HG03135 (cell line): ENCODE results near the gene JOSD1.
"Not testable (repeated sequence)": the region's sequence is repeated elsewhere in the genome, so short reads cannot be mapped to it uniquely, and the experiment has no call there.

Experiments used
- ATAC-seq: cut with Tn5 transposase; IDR thresholded peaks from one replicate; pipeline ENCODE4 v1.9.1; 2021; ENCODE audit warnings: mild to moderate bottlenecking, moderate library complexity; ENCODE audit not compliant: unreplicated experiment

JOSD1 gene

GRCh38 chr22:38694940-38695339 is 5.8 kb downstream of the JOSD1 start:
- ATAC-seq: no peak

- ATAC-seq: no peak
Measured at GRCh38 chr22:38694049-38694448, 6.7 kb downstream of the JOSD1 start.

- no peak for ATAC-seq
Measured at GRCh38 chr22:38689651-38690050, 11.1 kb downstream of the JOSD1 start.

- no peak for ATAC-seq
Measured at GRCh38 chr22:38685761-38686160, 15.0 kb downstream of the JOSD1 start.

DNA sequence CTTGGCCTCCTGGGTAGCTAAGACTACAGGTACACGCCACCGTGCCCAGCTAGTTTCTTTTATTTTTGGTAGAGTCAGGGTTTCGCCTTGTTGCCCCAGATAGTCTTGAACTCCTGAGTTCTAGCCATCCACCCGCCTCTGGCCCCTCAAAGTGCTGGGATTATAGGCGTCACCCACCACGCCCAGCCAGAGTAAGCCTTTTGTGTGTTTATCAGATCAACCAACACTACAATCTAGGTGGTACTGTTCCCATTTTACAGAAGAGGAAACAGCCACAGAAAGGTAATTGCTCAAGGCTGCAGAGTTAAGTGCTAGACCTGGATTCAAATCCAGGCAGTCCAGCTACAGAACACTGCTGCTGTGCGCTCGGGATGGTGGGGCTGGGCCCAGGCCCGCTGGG is 15.8 kb downstream of the JOSD1 start:
- no peak for ATAC-seq

GRCh38 chr22:38681582-38682335 is 19.0 kb downstream of the JOSD1 start, which contains the start of gene TOMM22:
TOMM22 (plus strand) TSS chr22:38681957; CDS start chr22:38681979, 22 bp downstream.
- ATAC-seq: peak; percentile 91

- no peak for ATAC-seq
Measured at GRCh38 chr22:38675833-38676232, 24.9 kb downstream of the JOSD1 start.

DNA sequence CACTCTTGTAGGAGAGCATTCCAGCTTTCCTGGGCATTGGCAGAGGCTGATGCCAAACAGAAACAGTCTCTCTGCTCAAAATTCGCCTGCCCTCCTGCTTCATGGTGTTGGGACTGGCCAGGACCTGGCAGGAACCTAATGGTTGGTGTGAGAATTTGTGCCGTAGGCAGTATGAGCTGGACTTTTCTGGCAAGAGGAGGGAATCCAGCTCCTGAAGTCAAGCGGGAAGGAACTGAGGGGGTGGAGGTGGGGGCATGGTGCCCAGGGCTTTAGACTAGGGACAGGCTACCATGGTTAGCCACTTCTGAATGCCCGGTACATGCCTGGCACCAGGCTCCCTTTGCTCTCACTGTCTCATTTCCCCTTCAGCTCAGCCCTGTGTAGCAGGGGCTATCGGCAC is 25.9 kb downstream of the JOSD1 start:
- no peak for ATAC-seq

DNA sequence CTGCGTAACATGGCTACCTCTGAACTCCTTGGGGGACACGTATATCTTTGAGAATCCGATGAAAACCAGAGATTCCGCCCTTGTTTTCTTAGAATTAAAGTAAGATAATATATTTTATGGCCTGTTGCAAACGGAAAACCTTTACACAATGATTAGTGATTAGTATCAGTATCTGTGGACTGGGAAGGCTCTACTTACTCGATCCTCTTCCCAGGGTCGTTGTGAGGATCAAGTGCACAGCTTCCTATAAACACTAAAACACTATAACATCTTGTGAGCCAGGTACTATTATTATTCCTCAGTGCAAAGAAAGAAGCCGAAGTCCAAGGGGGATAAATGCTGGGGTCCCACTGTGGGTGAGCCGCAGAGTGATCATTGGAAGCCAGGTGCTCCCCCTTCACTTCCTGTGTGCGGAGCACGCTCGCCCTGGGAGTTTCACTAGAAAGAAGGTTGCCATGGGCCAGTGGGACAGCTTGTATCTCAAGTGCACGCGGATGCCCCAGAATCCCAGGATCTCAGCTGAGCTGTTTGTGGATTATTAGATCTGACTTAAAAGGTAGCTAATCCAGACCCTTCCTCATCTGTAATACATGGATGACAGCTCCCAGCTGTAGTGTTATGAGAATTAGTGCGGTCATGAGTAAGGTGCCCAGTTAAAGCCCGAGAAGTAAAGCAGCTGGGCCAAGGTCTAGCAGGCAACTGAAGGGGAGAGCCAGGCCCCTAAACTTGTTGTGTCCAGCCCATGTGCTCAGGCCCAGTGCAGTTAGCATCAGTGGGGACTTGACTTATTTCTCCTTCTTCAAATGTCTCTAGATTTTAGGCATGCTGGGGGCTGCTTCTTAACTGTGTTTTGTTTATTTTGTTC is 43.5 kb downstream of the JOSD1 start:
- ATAC-seq: no peak

DNA sequence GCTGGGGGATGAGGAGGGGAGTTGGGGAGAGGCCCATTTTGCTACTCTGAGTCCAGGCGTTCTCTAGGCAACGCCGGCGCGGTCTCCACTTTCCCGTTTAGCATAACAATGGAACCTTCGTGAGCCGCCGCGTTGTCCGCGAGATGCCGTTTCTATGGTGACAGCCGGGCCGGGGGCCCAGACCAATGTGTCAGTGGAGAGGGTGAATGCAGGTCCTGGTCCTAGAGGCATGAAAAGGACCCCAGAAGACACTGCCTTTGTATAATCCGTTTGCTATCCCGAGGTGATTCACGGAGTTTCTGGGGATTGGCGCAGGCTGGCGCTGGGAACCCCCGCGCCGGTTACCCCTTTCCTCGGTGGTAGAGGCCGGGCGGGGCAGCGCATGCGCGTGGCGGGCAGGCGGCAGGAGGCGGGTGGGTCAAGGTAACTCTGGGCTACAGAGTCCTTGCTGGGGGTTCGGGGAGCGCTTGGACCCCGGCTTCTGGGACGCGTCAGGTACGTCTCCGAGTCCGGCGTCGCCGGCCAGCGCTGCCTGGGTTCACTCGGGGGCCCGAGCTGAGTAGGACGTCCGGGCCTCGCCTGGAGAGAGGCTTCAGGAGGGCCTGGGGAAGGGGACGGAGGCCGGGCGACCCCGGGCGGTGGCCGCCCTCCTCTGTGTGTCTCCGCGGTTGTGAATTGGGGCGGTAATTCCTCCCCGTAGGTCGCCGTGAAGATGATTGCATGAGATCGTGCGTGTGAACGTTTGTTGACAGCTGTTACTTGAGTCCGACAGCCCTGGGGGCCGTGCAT is 44.3 kb downstream of the JOSD1 start, which contains the start of the genes CBY1 and FAM227A:
CBY1 (plus strand) TSS at position 383 of the 789 bp plus-strand sequence. CDS start 11,417 bp downstream, outside the sequence.
FAM227A (minus strand) TSS at position 137 of the 789 bp plus-strand sequence. CDS start 6,224 bp downstream, outside the sequence.
- ATAC-seq: peak; percentile 72

DNA sequence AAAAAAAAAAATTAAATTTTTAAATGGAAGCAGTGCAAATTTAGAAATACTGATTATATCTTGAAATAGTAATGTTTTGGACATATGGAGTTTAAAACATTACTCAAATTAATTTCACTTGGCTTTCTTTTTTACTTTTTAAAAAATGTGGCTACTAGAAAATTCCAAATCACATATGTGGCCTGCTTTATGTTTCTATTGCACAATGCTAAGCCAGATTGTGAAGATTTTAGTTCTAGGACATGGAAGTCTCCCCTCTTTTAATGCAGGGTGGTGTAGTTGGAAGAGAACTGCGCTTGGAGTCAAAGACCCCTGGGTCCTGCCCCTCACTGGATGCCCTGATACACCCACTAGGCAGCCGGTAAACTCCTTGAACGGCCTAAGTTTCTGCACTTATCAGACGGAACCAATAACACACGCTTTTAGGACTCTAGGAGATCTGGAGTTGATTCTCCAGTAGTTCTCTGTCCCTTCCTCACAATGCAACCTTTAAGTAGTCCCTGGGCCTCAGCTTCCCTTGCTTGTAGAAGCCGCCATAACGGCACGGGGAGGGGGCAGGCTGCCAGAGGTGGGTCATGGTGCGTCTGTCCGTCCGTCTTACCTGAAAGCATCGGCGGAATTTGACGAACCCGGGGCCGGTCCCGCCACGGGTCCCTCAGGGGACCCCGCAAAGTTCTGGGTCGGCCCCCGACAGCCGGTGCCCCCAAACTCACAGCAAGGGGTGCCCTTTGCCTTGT is 45.1 kb downstream of the JOSD1 start:
- ATAC-seq: no peak

DNA sequence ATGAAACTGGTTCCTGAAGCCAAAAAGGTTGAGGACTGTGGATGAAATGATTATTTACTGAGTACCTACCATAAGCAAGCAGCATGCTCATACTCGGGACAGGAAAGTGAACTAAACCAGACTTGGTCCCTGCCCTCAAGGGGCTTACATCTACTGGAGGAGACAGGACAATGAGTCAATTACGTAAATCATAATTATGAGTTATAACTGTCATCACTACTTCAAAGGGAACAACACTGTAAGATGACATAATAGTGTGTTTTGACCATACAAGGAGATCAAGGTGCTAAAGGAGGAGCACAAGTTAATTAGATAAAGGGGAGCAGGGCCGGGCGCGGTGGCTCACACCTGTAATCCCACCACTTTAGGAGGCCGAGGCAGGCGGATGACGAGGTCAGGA is 47.0 kb downstream of the JOSD1 start:
- no peak for ATAC-seq

- no peak for ATAC-seq
Measured at GRCh38 chr22:38652859-38653258, 47.9 kb downstream of the JOSD1 start.

- ATAC-seq: no peak
Measured at GRCh38 chr22:38649841-38650522, 50.8 kb downstream of the JOSD1 start.

GRCh38 chr22:38645430-38645829 is 55.3 kb downstream of the JOSD1 start:
- no peak for ATAC-seq

DNA sequence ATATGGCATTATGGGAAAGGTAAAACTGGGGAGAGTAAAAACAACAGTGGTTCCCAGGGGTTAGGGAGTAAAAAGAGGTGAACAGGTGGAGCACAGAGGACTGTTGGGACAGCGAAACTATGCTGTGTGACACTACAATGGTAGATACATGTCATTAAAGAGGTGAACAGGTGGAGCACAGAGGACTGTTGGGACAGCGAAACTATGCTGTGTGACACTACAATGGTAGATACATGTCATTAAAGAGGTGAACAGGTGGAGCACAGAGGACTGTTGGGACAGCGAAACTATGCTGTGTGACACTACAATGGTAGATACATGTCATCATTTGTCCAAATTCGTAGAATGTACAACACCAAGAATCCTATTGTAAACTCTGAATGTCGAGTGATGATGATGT is 56.5 kb downstream of the JOSD1 start:
- not testable (repeated sequence) for ATAC-seq

- ATAC-seq: no peak
Measured at GRCh38 chr22:38641476-38642040, 59.2 kb downstream of the JOSD1 start.

DNA sequence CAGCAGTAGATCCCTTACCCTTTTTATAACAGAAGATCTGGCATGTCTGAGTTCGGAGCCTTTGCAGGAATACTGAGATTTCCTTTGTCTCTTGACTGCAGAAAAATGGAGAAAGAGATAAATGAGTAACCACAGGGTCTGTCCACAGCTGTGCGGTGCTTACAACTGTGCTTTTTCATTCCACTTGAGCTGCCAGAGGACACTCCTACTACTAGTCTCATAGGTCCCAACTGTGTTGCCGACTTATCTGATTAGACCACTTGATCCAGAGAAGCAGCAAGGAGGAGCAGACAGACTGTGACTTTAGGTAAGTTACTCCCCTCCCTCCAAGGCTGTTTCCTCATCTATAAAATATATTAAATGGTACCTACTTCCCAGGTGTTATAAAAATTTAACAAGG is 62.0 kb downstream of the JOSD1 start:
- ATAC-seq: no peak

DNA sequence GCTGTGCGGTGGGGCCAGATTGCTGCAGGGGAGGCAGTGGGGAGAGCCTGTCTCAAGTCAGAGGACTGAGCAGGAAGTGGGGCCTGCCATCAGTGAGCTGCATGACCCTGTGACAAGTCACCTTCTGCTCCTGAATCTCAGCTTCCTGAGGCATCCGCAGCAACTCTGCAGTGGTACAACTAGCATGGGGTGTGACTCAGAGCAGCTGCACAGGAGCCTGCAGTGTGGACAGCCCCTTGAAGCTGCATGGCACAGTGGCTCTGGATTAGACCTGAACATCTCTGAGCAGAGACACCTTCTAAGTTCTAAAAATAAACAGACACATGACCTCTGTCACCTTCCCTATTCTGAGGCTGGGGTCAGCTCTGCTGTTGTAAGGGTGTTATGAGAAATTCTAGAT is 62.5 kb downstream of the JOSD1 start:
- no peak for ATAC-seq
